HTR-8/SVneo (cell line): ENCODE data around the gene NOS1AP.
"Not testable (repeated sequence)": the region's sequence is repeated elsewhere in the genome, so short reads cannot be mapped to it uniquely, and the experiment has no call there.

ENCODE experiments used
- DNase-seq: peaks from one replicate; pipeline ENCODE4 v3.0.0; 2011; ENCODE audit warnings: low spot score, mixed read lengths; ENCODE audit not compliant: insufficient read length
- FAIRE-seq: peaks from 2 replicates; lab custom pipeline; 2011; peaks lifted over from hg19 to GRCh38; lab: Jason Lieb, UNC

The NOS1AP gene

GRCh38 chr1:162069334-162070093, at the start of gene NOS1AP:
Gene NOS1AP, plus strand, starts transcription at chr1:162069691. Its CDS starts 487 bp downstream, at chr1:162070178.
- FAIRE-seq: no peak
- peak; percentile 74 for DNase-seq

DNA sequence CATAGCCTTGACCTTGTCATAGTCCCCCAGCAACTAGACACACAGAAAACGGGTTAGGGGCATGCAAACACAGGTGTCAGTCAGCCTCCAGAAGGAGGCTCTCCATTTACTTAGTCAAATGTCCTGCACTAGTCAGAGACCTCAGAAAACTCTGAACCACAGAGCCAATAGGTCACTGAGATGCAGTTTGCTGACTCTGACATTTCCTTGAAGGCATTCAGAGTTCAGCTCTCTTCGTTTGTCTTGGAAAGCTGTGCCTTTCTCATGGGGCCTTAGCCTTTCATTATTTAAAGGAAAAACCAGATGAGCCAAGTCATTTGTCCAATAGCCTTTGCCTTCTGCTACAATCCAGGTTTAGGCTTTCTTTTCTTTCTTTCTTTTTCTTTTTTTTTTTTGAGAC, 49.3 kb upstream of the NOS1AP start:
- FAIRE-seq (no peak), DNase-seq (no peak)

GRCh38 chr1:162021124-162021523, 48.4 kb upstream of the NOS1AP start:
- DNase-seq: no peak
- no peak for FAIRE-seq

GRCh38 chr1:162022626-162023025, 46.9 kb upstream of the NOS1AP start:
- FAIRE-seq: no peak
- no peak for DNase-seq

GRCh38 chr1:162023181-162023546, 46.3 kb upstream of the NOS1AP start:
- FAIRE-seq: no peak
- DNase-seq: no peak

- DNase-seq (peak; percentile 69), FAIRE-seq (no peak)
Measured at GRCh38 chr1:162023547-162024501, 45.7 kb upstream of the NOS1AP start, which contains the start of gene OLFML2B. Gene OLFML2B, minus strand, starts transcription at chr1:162023869. Its CDS starts 439 bp downstream, at chr1:162023430.

GRCh38 chr1:162025541-162025940, 44.0 kb upstream of the NOS1AP start:
- FAIRE-seq (no peak), DNase-seq (no peak)

DNA sequence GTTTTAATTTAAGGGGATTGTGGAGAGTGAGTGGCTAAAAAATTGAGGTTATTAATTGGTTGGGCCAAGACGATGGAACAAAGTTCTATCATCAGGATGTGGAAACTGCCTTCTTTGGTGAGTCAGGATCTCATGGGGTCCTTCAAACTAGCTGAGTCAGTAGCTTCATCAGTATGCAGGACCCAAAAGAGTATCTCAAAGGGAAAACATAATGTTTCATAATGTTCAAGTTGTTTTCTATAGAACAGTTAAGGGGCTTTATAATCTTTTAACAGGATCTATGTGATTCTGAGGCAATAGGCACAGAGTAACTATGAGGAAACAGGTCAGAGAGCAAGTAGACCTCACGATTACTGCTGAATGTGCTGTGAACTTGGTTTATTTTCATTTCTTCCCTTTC, 42.6 kb upstream of the NOS1AP start:
- DNase-seq: no peak
- FAIRE-seq: no peak

GRCh38 chr1:162028726-162029125, 40.8 kb upstream of the NOS1AP start:
- DNase-seq (no peak), FAIRE-seq (no peak)

DNA sequence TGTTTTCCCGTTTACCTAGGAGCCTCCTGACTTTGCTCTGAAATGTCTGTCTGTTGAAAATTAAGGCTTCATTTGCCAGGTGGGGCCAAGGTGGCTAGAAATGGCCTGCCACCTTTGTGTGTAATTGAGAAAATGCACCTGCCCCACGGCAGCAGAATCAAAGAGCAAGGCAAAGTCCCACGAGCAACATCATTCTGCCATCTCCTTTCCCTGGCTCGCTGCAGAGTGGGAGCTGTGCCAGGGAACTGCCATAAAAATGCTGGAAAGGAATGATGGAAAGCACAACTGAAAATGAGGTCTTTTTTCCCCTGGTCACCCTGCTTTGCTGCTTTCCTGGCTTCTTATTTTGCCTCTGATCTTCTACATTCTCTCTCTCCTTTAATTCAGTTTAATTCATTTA, 40.3 kb upstream of the NOS1AP start:
- FAIRE-seq (no peak), DNase-seq (no peak)

GRCh38 chr1:162030759-162031280, 38.7 kb upstream of the NOS1AP start:
- FAIRE-seq (no peak), DNase-seq (no peak)

DNA sequence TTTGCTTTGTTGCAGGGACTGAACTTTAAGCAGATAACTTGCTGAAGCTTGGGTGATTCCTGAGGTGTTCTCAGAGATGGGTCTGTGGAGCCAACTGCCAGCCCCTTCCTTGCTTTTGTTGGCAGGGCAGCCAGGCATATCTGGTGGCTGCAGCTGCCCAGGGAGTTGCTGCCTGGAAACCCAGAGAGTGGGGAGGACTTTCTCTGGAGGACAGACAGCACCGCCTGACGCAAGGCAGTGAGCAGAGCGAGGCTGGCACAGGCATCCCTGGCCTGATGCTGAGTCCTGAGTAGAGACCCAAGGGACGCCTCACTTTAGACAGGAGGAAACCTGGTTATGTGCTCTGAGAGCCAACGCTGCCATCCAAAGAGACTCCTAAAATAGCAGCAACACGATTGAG, 36.1 kb upstream of the NOS1AP start:
- FAIRE-seq (no peak), DNase-seq (no peak)

- FAIRE-seq (no peak), DNase-seq (peak; percentile 14)
Measured at GRCh38 chr1:162035241-162035640, 34.2 kb upstream of the NOS1AP start.

DNA sequence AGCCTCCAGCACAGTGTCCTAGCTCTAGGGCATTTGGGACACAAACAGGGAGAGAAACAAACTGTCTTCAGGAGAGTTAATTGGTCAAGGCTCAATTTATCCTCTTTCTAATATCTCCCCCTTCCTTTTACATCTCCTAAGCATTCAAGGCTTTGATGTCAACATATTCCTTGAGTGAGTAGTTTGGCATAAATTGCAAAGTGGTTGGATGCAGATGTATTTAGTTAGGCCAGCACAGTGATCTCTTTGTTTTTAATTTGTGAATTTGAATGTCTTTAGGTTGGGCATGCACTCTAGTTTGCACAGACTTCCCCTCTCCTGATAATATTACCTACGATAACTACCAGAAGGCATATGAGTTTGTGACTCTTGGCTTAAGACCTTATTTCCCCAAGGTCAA, 33.3 kb upstream of the NOS1AP start:
- FAIRE-seq (no peak), DNase-seq (no peak)

GRCh38 chr1:162038624-162039023, 30.9 kb upstream of the NOS1AP start:
- FAIRE-seq (no peak), DNase-seq (no peak)

GRCh38 chr1:162040001-162040400, 29.5 kb upstream of the NOS1AP start:
- no peak for DNase-seq
- FAIRE-seq: no peak

- DNase-seq (no peak), FAIRE-seq (no peak)
Measured at GRCh38 chr1:162040657-162041056, 28.8 kb upstream of the NOS1AP start.

DNA sequence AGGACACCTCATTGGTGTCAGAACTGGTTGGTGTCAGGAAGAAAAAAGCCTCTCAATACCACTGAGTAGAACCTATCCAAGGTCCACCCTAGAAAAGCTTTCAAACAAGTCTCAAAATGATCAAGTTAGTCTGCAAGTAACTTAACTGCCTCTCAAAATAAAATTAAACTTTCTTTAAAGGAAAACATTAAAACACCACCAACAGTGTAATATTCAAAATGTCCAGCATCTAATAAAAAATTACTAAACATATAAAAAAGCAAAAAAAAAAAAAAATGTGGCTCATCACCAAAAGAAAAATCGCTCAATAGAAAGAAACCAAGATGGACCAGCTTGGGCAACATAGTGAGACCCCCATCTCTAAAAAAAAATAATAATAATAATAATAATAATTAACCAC, 27.1 kb upstream of the NOS1AP start:
- FAIRE-seq (no peak), DNase-seq (no peak)

DNA sequence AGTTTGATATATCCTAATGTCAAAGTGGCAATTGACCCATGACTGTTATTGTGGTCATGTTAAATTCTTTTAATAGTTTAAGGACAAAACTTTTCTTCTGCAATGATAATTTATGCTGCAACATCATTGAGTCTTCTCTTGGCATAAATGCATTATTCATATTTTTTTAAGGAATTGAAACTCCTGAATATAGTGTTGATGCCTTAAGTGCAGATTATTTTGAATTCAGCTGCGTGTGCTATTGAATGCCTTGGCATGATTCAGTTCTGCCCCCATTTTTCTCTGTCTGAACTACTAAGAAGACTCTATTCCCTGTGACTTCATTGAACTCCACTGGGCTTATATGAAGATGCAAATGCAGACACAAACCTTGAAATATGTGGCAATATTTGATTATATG, 22.6 kb upstream of the NOS1AP start:
- FAIRE-seq: no peak
- no peak for DNase-seq

DNA sequence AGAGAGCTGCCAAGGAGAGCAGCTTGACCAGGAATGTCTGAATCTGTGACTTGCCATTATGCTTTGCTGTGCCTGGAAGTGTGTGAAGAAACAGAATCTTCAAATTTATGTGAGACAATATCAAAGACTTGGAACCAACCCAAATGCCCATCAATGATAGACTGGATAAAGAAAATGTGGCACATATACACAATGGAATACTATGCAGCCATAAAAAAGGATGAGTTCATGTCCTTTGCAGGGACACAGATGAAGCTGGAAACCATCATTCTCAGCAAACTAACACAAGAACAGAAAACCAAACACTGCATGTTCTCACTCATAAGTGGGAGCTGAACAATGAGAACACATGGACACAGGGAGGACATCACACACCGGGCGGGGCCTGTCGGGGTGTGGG, 15.5 kb upstream of the NOS1AP start:
- FAIRE-seq, DNase-seq: not testable (repeated sequence)

GRCh38 chr1:162055062-162055461, 14.4 kb upstream of the NOS1AP start:
- peak; percentile 28 for DNase-seq
- FAIRE-seq: no peak
